ENCODE results near the gene CST7.
A peak's percentile ranks its signal among the peaks of the same experiment; 100 is the strongest.
"Not testable (repeated sequence)": the region's sequence is repeated elsewhere in the genome, so short reads cannot be mapped to it uniquely, and the experiment has no call there.

The CST7 gene, protein sequence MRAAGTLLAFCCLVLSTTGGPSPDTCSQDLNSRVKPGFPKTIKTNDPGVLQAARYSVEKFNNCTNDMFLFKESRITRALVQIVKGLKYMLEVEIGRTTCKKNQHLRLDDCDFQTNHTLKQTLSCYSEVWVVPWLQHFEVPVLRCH

GRCh38 chr20:24948939-24949679 lies at the start of gene CST7:
TSS of gene CST7 (plus strand) at chr20:24949269. CDS start at chr20:24949506, 237 bp downstream.
- no peak for DNase-seq

DNA sequence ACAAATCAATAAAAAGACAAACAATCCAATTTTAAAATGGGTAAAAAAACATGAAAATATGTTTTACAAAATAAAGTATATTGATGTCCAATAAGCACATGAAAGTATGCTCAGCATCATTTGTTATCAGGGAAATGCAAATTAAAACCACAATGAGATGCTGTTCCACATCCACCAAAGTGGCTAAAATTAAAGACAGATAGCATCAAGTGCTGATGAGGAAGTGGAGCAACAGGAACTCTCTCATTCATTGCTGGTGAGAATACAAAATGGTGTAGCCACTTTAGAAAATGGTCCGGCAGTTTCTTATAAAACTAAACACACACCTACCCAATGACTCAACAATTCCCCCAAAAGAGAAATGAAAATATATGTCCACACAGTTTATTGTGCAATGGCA lies 42.3 kb upstream of the CST7 start:
- DNase-seq = no peak

DNA sequence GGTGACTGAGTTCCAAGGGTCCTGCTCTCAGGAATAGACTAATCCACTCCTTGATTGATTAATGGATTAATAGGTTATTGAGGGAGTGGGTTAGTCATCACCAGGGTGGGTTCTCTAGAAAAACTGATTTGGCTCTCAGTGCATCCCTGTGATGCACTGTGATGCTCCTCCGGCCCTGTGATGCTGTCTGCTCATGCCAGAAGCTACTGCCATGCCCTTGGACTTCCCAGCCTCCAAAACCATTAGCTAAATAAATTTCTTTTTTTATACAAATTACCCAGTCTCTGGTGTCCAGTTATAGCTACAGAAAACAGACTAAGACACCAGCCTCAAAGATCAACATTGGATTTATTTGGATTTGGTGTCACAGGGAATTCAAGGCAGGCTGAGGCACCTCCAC lies 40.4 kb upstream of the CST7 start:
- no peak for DNase-seq

- DNase-seq = no peak
These were observed 39.8 kb upstream of the CST7 start for GRCh38 chr20:24909086-24909780.

- DNase-seq = no peak
These were observed 39.2 kb upstream of the CST7 start for GRCh38 chr20:24909861-24910260.

GRCh38 chr20:24910461-24910860 lies 38.6 kb upstream of the CST7 start:
- no peak for DNase-seq

GRCh38 chr20:24911461-24911860 lies 37.6 kb upstream of the CST7 start:
- no peak for DNase-seq

- DNase-seq = no peak
These were observed 36.5 kb upstream of the CST7 start for GRCh38 chr20:24912397-24913075.

GRCh38 chr20:24913076-24913628 lies 35.9 kb upstream of the CST7 start:
- DNase-seq = no peak

- no peak for DNase-seq
These were observed 34.5 kb upstream of the CST7 start for GRCh38 chr20:24914388-24915241.

- DNase-seq = no peak
These were observed 33.6 kb upstream of the CST7 start for GRCh38 chr20:24915440-24915839.

DNA sequence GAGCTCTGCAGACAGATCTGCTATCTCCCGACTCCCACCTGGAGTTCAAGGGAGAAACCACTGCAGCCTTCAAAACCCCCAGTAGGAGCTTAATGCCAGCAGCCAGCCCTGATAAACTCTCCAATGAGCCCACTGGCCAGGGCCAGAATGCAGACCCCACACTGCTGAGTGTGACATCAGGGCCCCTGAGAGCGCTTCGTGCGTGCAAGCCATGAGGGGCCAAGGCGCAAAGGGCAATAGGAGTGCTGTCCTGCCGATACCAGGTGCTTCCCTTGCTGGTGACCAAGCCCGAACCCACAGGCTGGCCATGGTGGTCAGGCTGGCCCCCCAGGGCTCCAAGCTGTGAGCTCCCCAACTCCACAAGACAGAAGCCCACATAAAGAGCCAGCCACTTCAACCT lies 33.2 kb upstream of the CST7 start:
- DNase-seq = no peak

- DNase-seq = no peak
These were observed 32.7 kb upstream of the CST7 start for GRCh38 chr20:24916412-24916811.

GRCh38 chr20:24917056-24917455 lies 32.0 kb upstream of the CST7 start:
- no peak for DNase-seq

- peak; percentile 12 for DNase-seq
These were observed 31.1 kb upstream of the CST7 start for GRCh38 chr20:24917797-24918578.

- DNase-seq = no peak
These were observed 30.2 kb upstream of the CST7 start for GRCh38 chr20:24918579-24919566.

DNA sequence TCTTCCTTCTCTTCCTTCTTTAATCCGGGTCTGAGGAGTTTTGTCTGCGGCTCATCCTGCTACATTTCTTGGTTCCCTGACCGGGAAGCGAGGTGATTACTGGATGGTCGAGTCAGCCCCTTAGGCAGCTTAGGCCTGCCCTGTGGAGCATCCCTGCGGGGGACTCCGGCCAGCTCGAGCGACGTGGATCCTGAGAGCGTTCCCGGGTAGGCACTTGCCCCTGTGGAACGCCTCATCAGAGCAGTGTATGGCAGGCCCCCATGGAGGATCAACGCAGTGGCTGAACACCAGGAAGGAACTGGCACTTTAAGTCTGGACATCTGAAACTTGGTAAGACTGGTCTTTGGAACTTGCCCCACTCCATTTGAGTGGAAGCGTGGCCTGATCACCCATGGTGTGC lies 29.4 kb upstream of the CST7 start:
- DNase-seq = not testable (repeated sequence)

GRCh38 chr20:24920706-24921105 lies 28.4 kb upstream of the CST7 start:
- not testable (repeated sequence) for DNase-seq

GRCh38 chr20:24929259-24929658 lies 19.8 kb upstream of the CST7 start:
- DNase-seq = not testable (repeated sequence)
